Uterus (tissue), 2 donors: ENCODE data around the gene NADSYN1.

Experiments
- POLR2A ChIP-seq, 2 donors: fragments of 450-650 bp; IDR thresholded peaks; one replicate each; pipeline ENCODE4 v1.6.1; 2016; ENCODE audit warnings: antibody characterized with exemption in 2 of 2, mild to moderate bottlenecking in 1 of 2, moderate library complexity in 1 of 2
- TF ChIP-seq, protein P1 (sequence below), 4 experiments: fragments of 200-600 bp in 2 of 4; fragments of 450-650 bp in 2 of 4; sonication (generic) in 2 of 4; IDR thresholded peaks; one replicate each; pipeline ENCODE4 v1.5.1; 2016 to 2019; ENCODE audit warnings: antibody characterized with exemption in 4 of 4, mild to moderate bottlenecking in 2 of 4, moderate library complexity in 1 of 4

DNA sequence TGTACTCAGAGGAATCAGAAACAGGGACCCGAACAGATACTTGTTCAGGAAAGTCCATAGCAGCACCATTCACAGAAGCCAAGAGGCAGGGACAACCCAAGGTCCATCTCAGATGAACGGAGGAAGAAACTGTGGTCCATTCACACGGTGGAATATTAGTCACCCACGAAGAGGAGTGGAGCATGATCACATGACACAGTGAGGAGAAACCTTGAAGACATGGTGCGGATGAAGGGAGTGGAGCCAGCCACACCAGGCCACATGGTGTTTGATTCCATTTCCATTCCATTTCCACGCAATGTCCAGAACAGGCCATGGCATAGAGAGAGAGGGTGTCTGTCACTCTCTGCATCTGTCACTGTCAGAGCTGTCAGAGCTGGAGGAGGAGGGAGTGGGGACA, 30.7 kb downstream of the NADSYN1 start:
- TF ChIP-seq POLR2A (IDR thresholded peaks at IDR 0.05), result no peak
- TF ChIP-seq, protein P1, sequence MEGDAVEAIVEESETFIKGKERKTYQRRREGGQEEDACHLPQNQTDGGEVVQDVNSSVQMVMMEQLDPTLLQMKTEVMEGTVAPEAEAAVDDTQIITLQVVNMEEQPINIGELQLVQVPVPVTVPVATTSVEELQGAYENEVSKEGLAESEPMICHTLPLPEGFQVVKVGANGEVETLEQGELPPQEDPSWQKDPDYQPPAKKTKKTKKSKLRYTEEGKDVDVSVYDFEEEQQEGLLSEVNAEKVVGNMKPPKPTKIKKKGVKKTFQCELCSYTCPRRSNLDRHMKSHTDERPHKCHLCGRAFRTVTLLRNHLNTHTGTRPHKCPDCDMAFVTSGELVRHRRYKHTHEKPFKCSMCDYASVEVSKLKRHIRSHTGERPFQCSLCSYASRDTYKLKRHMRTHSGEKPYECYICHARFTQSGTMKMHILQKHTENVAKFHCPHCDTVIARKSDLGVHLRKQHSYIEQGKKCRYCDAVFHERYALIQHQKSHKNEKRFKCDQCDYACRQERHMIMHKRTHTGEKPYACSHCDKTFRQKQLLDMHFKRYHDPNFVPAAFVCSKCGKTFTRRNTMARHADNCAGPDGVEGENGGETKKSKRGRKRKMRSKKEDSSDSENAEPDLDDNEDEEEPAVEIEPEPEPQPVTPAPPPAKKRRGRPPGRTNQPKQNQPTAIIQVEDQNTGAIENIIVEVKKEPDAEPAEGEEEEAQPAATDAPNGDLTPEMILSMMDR (IDR thresholded peaks at IDR 0.05), result no peak
